RWPE2 (cell line): ENCODE data around the gene NHSL2.
"Not testable (repeated sequence)": the region's sequence is repeated elsewhere in the genome, so short reads cannot be mapped to it uniquely, and the experiment has no call there.

Experiments used
- ATAC-seq: fragments of 200-7000 bp; cut with Tn5 transposase; 3 replicates; pipeline ENCODE4 v1.9.1; 2021; ENCODE audit warnings: low read depth
- DNase-seq: peaks from one replicate; pipeline ENCODE4 v3.0.0-alpha.2; 2020; ENCODE audit warnings: low spot score
- H3K27ac ChIP-seq: fragments of 450-650 bp; 2 replicates; pipeline ENCODE4 v1.5.1; 2017; ENCODE audit warnings: mild to moderate bottlenecking; ENCODE audit not compliant: poor library complexity, severe bottlenecking
- H3K27me3 ChIP-seq: fragments of 250-450 bp; sonication (Bioruptor Pico); 2 replicates; pipeline ENCODE4 v1.5.1; 2021; ENCODE audit warnings: mild to moderate bottlenecking, moderate library complexity; ENCODE audit not compliant: insufficient read depth, poor library complexity, severe bottlenecking
- H3K36me3 ChIP-seq: fragments of 250-450 bp; sonication (Bioruptor Pico); 2 replicates; pipeline ENCODE4 v1.5.1; 2020; ENCODE audit warnings: low read depth, mild to moderate bottlenecking, moderate library complexity
- H3K4me1 ChIP-seq: fragments of 250-450 bp; sonication (Bioruptor Pico); 2 replicates; pipeline ENCODE4 v1.5.1; 2021; ENCODE audit warnings: mild to moderate bottlenecking, moderate library complexity; ENCODE audit not compliant: insufficient read depth, poor library complexity, severe bottlenecking
- H3K4me3 ChIP-seq: fragments of 250-450 bp; sonication (Bioruptor Pico); 2 replicates; pipeline ENCODE4 v1.5.1; 2021; ENCODE audit warnings: mild to moderate bottlenecking, moderate library complexity; ENCODE audit not compliant: severe bottlenecking
- H3K9me3 ChIP-seq: fragments of 250-450 bp; sonication (Bioruptor Pico); 2 replicates; pipeline ENCODE4 v1.5.1; 2021; ENCODE audit warnings: mild to moderate bottlenecking, moderate library complexity; ENCODE audit not compliant: severe bottlenecking
- CTCF ChIP-seq: fragments of 450-650 bp; IDR thresholded peaks from one replicate; pipeline ENCODE4 v1.5.1; 2017; ENCODE audit warnings: mild to moderate bottlenecking, moderate library complexity; ENCODE audit not compliant: poor library complexity, severe bottlenecking

NHSL2 gene

DNA sequence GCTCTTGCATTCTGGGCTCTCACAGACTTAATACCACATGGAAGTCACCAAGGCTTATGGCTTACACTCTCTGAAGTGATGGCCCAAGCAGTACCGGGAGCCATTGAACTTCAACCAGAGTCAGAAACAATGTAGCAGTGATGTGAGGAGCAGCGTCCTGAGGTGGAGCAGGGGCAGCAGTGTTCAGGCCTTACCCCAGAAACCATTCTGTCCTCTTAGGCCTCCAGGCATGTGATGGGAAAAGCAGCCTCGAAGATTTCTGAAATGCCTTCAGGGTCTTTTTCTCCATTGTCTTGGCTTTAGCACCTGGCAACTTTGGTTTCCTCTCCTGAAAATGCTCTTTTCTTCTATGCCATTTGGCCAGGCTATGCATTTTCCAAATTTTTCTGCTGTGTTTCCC lies 248.1 kb downstream of the NHSL2 start:
- H3K27me3 ChIP-seq: no peaks in the 10 kb centered on the region
- H3K4me3 ChIP-seq: no peak overlapping the region
- H3K4me1 ChIP-seq: no peaks in the 10 kb centered on the region
- DNase-seq (no peak), ATAC-seq (no peak)
- H3K36me3 ChIP-seq: no peaks in the 10 kb centered on the region
- H3K27ac ChIP-seq: no peak overlapping the region
- no peaks in the 10 kb centered on the region for H3K9me3 ChIP-seq
- TF ChIP-seq CTCF: no peak

DNA sequence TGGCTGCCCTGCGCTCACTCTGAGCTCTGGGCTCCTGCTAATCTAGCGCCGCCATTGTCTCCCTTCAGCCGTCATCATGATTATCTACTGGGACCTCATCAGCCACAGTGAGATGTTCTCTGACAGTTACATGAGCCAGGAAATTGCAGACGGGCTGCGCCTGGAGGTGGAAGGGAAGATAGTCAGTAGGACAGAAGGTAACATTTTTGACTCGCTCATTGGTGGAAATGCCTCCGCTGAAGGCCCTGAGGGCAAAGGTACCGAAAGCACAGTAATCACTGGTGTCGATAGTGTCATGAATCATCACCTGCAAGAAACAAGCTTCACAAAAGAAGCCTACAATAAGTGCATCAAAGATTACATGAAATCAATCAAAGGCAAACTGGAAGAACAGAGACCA lies 249.1 kb downstream of the NHSL2 start:
- ATAC-seq: no peak
- Histone ChIP-seq H3K36me3 (no peaks in the 10 kb centered on the region), H3K27ac (no peak overlapping the region), H3K9me3 (no peaks in the 10 kb centered on the region), H3K4me3 (no peak overlapping the region), H3K27me3 (no peaks in the 10 kb centered on the region), H3K4me1 (no peaks in the 10 kb centered on the region)
- DNase-seq: no peak
- TF ChIP-seq CTCF: no peak

DNA sequence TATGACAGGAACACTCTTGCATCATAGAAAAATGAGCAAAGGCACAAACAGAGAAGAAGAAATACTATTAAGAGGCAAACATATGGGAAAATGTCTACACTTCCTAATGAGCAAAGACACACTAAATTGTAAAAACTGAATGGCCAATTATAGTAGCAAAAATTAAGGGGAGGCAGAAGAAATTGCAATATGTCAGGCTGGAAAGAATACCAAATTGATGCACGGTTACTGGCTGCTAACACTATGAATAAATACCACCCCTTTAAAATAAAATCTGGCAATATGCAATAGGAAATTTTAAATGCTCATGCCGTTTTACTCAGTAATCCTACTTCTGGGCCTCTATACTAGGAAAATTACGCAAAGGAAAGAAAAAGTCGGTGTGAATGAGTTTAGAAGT lies 254.9 kb downstream of the NHSL2 start:
- Histone ChIP-seq H3K4me3 (no peak overlapping the region), H3K27ac (no peak overlapping the region), H3K27me3 (no peaks in the 10 kb centered on the region), H3K36me3 (no peaks in the 10 kb centered on the region), H3K9me3 (no peaks in the 10 kb centered on the region), H3K4me1 (no peaks in the 10 kb centered on the region)
- ATAC-seq: no peak
- no peak for DNase-seq
- TF ChIP-seq CTCF: no peak

DNA sequence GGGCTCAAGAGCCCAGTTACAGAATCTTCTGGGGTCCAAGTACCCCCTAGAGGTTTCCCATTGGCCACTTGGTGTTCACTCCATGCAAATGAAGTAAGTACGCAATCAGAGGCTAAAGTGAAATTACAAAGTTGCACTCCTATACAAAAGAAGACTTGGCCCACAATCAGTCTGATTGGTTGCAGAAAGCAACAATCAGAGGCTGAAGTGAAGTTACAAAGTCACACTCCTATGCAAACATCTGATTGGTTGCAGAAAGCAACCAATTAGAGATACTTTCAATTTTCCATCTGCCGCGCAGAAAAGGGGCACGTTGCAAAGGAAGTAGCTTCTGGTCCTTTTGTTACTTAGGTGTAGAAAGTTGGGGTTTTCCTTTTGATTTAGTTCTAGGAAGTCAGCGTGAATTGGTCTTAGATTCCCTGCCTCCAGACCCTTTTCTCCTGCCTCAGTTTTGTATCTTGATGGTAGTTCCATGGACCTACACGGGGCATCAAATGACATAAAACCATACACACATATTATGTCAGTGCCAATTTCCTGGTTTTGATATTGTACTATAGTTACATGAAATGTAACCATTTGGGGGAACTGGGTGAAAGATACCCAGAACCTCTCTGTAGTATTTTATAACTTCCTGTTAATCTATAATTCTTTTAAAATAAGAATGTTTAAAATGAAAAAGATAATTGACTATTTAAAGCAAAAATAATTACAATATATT lies 258.5 kb downstream of the NHSL2 start:
- H3K36me3 ChIP-seq: no peaks in the 10 kb centered on the region
- no peak overlapping the region for H3K4me3 ChIP-seq
- H3K27ac ChIP-seq: no peak overlapping the region
- no peak for DNase-seq
- H3K27me3 ChIP-seq: no peaks in the 10 kb centered on the region
- no peaks in the 10 kb centered on the region for H3K9me3 ChIP-seq
- H3K4me1 ChIP-seq: no peaks in the 10 kb centered on the region
- TF ChIP-seq CTCF: no peak
- ATAC-seq: no peak

DNA sequence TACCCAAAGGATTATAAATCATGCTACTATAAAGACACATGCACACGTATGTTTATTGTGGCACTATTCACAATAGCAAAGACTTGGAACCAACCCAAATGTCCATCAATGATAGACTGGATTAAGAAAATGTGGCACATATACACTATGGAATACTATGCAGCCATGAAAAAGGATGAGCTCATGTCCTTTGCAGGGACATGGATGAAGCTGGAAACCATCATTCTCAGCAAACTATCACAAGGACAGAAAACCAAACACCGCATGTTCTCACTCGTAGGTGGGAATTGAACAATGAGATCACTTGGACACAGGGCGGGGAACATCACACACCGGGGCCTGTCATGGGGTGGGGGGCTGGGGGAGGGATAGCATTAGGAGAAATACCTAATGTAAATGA lies 265.6 kb downstream of the NHSL2 start:
- ATAC-seq, H3K4me3 ChIP-seq, H3K4me1 ChIP-seq, DNase-seq, H3K9me3 ChIP-seq, H3K27ac ChIP-seq, H3K36me3 ChIP-seq, H3K27me3 ChIP-seq: not testable (repeated sequence)
